Activated naive CD8-positive, alpha-beta T cell treated with anti-CD3 and anti-CD28 coated beads, Interleukin-2, amount 10 ng/mL, durations not matched to agents 7 days and 5 days (primary cell): ENCODE measurements around the gene APH1B. TPM values are rescaled to one million over a fixed set of nuclear protein-coding genes. Genes with fewer than 3 reads are reported as not detected.
"Not testable (repeated sequence)": the region's sequence is repeated elsewhere in the genome, so short reads cannot be mapped to it uniquely, and the experiment has no call there.

Source experiments
- ATAC-seq: fragments of 150-1000 bp; cut with Tn5 transposase; one replicate; pipeline ENCODE4 v1.10.0; 2021; ENCODE audit warnings: low read depth, moderate library complexity
- POLR2A ChIA-PET: fragments of 350-600 bp; sonication (Branson Sonifier 250); formaldehyde crosslinking; loops from one replicate; lab custom pipeline; 2021; ENCODE audit warnings: antibody characterized with exemption; lab: Charles Lee
- DNase-seq: peaks from one replicate; pipeline ENCODE4 v3.0.0; 2021
- H3K27ac Mint-ChIP-seq: one replicate; pipeline ENCODE4 v1.8.0; 2022; ENCODE audit warnings: mild to moderate bottlenecking, mixed read lengths
- H3K27me3 Mint-ChIP-seq: one replicate; pipeline ENCODE4 v1.8.0; 2022; ENCODE audit warnings: mild to moderate bottlenecking, moderate library complexity, mixed read lengths
- H3K36me3 Mint-ChIP-seq: one replicate; pipeline ENCODE4 v1.8.0; 2021; ENCODE audit warnings: mild to moderate bottlenecking, mixed read lengths
- H3K4me1 Mint-ChIP-seq: one replicate; pipeline ENCODE4 v1.8.0; 2021; ENCODE audit warnings: mixed read lengths
- H3K4me3 Mint-ChIP-seq: one replicate; pipeline ENCODE4 v1.8.0; 2022; ENCODE audit warnings: mild to moderate bottlenecking, moderate library complexity, mixed read lengths
- H3K9me3 Mint-ChIP-seq: one replicate; pipeline ENCODE4 v1.8.0; 2021; ENCODE audit warnings: mixed read lengths
- total RNA-seq, 2 experiments: library from RNA; stranded (reverse); gene quantifications; one replicate each; pipeline ENCODE4 v1.2.3, GENCODE V29; 2021

Gene APH1B
- 10 to 100 TPM; 17.9 to 19.1 TPM for total RNA-seq

DNA sequence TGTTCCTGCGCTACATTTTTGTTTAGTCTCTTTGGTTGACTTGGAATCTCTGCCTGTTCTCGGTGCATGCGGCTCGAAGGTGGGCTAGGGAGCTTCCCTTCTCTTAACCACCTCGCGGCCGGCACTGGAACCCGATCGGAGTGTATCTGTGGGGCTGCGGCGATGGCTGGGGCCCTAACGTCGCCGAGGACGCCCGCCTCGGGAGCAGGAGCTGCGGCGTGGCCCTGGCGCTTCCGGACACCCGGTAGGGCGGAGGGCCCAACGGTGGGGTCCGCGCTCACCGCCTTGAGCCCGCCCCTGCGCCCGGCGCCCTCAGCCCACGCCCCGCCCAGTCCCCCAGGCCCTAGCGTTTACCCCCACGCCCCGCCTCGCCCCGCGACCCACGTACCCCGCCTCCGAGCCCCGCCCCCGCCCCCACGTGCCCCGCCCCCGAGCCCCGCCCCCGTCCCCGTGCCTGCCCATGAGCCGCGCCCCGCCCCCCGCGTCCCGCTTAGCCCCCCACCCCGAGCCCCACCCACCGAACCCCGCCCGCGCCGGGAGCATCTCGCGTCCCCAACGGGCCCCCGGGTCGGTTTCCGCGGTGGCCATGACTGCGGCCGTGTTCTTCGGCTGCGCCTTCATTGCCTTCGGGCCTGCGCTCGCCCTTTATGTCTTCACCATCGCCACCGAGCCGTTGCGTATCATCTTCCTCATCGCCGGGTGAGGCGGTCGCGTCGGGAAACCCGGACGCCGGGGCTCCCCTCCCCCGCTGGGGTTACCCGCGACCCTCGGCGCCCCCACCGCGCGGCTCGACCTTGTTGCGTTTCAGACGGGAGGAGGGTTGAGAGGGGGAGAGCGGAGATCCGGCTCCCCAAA is at the start of gene APH1B:
Gene APH1B, plus strand, starts transcription at position 568 of the 855 bp plus-strand sequence. Its CDS starts 19 bp downstream, at position 587.
- Mint-ChIP-seq H3K4me1 (peaks cover 25% of the 10 kb centered on the region), H3K9me3 (no peaks in the 10 kb centered on the region), H3K36me3 (peaks cover 11% of the 10 kb centered on the region), H3K4me3 (peak within 1 kb of the TSS; percentile 88), H3K27me3 (no peaks in the 10 kb centered on the region), H3K27ac (peak within 1 kb of the TSS; percentile 86)
- ATAC-seq (peak; percentile 88), DNase-seq (peak; percentile 84)
- POLR2A ChIA-PET: interaction anchor here (0.7 to 1.2 kb wide), 7 partner anchors 38 to 319 kb away, joined by 3 to 9 read pairs (median 4); partner anchors contain the start of gene RPS27L

DNA sequence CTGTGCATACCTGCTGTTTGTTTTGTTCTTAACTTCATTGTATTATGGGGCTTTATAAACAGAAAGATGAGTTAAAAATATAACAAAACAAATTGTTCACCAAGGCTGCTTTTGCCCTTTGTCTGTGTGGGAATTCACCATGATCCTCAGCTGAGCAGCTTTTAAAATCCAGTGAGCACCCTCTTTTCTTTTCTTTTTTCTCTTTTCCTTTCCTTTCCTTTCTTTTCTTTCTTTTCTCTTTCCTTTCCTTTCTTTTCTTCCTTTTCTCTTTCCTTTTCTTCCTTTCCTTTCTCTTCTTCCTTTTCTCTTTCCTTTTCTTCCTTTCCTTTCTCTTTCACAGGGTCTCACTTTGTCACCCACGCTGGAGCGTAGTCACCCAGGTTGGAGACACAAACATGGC is 49.7 kb upstream of the APH1B start:
- DNase-seq (no peak), ATAC-seq (no peak)
- POLR2A ChIA-PET: interaction anchor here (2.3 kb wide), 1 partner anchor 71 kb away, joined by 7 read pairs; the partner anchor contains the start of gene RPS27L
- Mint-ChIP-seq H3K27ac (peak overlapping the region; percentile 77), H3K27me3 (no peaks in the 10 kb centered on the region), H3K4me1 (peaks cover 41% of the 10 kb centered on the region), H3K4me3 (peak overlapping the region; percentile 12), H3K36me3 (peaks cover 21% of the 10 kb centered on the region), H3K9me3 (no peaks in the 10 kb centered on the region)

GRCh38 chr15:63231206-63231605 is 46.2 kb upstream of the APH1B start:
- Mint-ChIP-seq H3K9me3 (no peaks in the 10 kb centered on the region), H3K27me3 (no peaks in the 10 kb centered on the region), H3K4me1 (peaks cover 56% of the 10 kb centered on the region), H3K36me3 (peaks cover 24% of the 10 kb centered on the region), H3K27ac (peak overlapping the region; percentile 73), H3K4me3 (no peak overlapping the region)
- POLR2A ChIA-PET: interaction anchor here (0.7 to 1.9 kb wide), 4 partner anchors 34 to 74 kb away, joined by 3 to 9 read pairs (median 5); partner anchors contain the start of gene RPS27L
- ATAC-seq (no peak), DNase-seq (no peak)

DNA sequence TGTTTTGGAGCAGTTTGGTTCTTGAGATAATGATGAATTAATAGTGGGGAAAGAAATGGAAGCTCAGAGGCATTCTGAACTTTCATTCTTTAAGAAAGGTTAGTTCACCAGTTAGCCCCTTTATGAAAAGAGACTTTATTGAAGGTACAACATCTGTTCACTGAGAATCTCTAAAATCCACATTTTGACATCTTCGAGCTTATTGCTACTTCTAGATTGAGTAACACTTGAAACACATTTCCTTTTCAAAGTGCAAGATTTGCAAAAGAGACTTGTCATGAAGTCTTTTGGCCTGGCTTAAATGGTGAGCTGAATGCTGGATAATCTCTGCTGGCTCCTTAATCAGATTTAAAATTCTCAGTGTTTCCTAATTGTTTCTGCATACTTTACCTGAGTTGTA is 45.7 kb upstream of the APH1B start:
- DNase-seq: no peak
- POLR2A ChIA-PET: interaction anchor here (0.8 to 1.9 kb wide), 4 partner anchors 34 to 272 kb away, joined by 3 to 9 read pairs (median 5); partner anchors contain the start of gene RPS27L
- H3K36me3 Mint-ChIP-seq: peaks cover 23% of the 10 kb centered on the region

DNA sequence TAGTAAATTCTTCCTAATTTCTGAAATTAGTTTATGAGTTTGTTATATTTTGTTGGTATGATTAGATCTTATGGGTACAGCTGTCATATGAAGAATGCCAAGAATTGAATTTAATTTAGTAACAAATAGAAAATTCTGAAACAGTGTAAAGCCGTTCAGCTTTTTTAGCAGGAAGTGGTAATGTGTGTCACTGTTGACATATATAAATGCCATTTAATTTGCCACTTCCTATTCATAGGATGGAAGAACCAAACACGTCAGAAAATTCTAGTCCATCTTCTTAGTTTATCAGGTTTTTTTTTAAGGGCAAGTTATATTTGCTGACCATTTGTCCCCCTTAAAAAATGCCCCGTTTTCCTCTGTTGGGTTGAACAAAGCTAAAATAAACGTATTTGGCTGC is 45.0 kb upstream of the APH1B start:
- Mint-ChIP-seq H3K4me1 (peaks cover 52% of the 10 kb centered on the region), H3K27ac (peak overlapping the region; percentile 78), H3K27me3 (no peaks in the 10 kb centered on the region), H3K9me3 (no peaks in the 10 kb centered on the region), H3K36me3 (peaks cover 25% of the 10 kb centered on the region), H3K4me3 (peak overlapping the region; percentile 68)
- POLR2A ChIA-PET: interaction anchor here (0.6 to 1.9 kb wide), 7 partner anchors 11 to 492 kb away, joined by 3 to 7 read pairs (median 3); no protein-coding TSS in a partner anchor
- peak; percentile 60 for ATAC-seq
- no peak for DNase-seq

More for the DNA sequence above, 45.7 kb upstream of the APH1B start:
- Mint-ChIP-seq H3K27ac (peak overlapping the region; percentile 73), H3K4me1 (peaks cover 52% of the 10 kb centered on the region), H3K9me3 (no peaks in the 10 kb centered on the region), H3K27me3 (no peaks in the 10 kb centered on the region), H3K4me3 (peak overlapping the region; percentile 41)
- ATAC-seq: no peak

GRCh38 chr15:63232943-63233342 is 44.5 kb upstream of the APH1B start:
- no peak overlapping the region for H3K4me3 Mint-ChIP-seq
- POLR2A ChIA-PET: interaction anchor here (0.6 to 1.8 kb wide), 6 partner anchors 10 to 493 kb away, joined by 3 to 7 read pairs (median 3); no protein-coding TSS in a partner anchor
- H3K36me3 Mint-ChIP-seq: peaks cover 25% of the 10 kb centered on the region
- H3K9me3 Mint-ChIP-seq: no peaks in the 10 kb centered on the region
- H3K27ac Mint-ChIP-seq: no peak overlapping the region
- no peaks in the 10 kb centered on the region for H3K27me3 Mint-ChIP-seq
- H3K4me1 Mint-ChIP-seq: peaks cover 50% of the 10 kb centered on the region
- DNase-seq (no peak), ATAC-seq (no peak)

DNA sequence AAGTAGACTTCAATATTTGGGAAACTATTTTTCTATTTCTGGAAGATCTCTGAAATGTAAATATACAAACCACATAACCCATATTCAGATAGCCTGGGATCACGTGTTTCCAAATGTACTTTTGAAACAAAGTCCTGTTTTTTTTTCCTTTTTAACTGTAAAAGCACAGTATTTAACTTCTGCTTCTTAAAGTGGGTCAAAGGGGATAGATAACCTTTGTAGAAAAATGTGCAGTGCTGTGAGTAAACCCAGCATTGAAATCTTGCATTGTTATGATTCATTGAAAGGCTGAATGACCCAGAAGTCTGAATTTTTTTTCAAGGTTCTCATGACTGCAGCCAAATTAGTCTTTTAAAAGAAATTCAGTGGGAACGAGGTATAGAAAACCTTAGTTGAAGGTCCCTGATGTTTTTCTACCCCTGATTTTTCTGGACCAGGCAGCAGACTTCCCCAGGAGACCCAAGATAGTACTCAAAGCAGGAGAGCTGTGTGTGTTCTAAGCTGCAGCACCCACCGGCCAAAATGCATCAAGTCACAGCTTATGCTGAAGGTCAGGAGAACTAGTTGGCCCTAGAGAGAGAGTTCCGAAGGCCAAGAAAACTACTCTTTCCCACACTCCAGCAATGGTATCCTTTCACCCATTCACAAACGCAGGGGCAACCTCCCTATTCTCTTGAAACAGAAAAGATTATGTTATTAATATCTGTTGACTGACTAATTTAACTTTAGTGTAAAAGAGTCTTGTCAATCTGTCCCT is 43.6 kb upstream of the APH1B start:
- POLR2A ChIA-PET: interaction anchor here (1.2 to 1.8 kb wide), 3 partner anchors 9 to 42 kb away, joined by 3 to 7 read pairs (median 3); no protein-coding TSS in a partner anchor
- H3K36me3 Mint-ChIP-seq: peaks cover 27% of the 10 kb centered on the region
- peaks cover 50% of the 10 kb centered on the region for H3K4me1 Mint-ChIP-seq
- no peaks in the 10 kb centered on the region for H3K27me3 Mint-ChIP-seq
- ATAC-seq: no peak
- no peak overlapping the region for H3K27ac Mint-ChIP-seq
- H3K4me3 Mint-ChIP-seq: no peak overlapping the region
- no peaks in the 10 kb centered on the region for H3K9me3 Mint-ChIP-seq
- DNase-seq: no peak

GRCh38 chr15:63234451-63234870 is 42.9 kb upstream of the APH1B start:
- no peaks in the 10 kb centered on the region for H3K27me3 Mint-ChIP-seq
- H3K4me3 Mint-ChIP-seq: no peak overlapping the region
- no peak overlapping the region for H3K27ac Mint-ChIP-seq
- ATAC-seq (no peak), DNase-seq (no peak)
- peaks cover 27% of the 10 kb centered on the region for H3K36me3 Mint-ChIP-seq
- H3K9me3 Mint-ChIP-seq: no peaks in the 10 kb centered on the region
- H3K4me1 Mint-ChIP-seq: peaks cover 52% of the 10 kb centered on the region
- POLR2A ChIA-PET: no interaction called here

DNA sequence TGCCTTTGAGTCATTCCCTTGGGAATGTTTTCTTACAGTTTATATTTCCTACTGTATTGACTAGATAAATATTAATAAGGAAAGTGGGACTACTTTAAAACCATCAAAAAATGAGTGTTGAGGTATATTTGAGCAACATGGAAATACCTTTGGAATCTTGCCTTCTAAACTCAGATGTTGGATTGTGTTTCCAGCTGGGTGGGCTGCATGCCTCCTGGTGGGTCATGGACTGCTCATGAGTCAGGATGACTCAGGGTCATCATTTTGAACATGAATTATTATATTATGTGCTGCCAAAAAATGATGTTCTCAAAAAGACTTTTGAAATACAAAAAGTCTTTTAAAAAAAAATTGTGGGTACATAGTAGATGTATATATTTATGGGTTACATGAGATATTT is 41.1 kb upstream of the APH1B start:
- H3K4me3 Mint-ChIP-seq: no peak overlapping the region
- peaks cover 29% of the 10 kb centered on the region for H3K36me3 Mint-ChIP-seq
- POLR2A ChIA-PET: no interaction called here

DNA sequence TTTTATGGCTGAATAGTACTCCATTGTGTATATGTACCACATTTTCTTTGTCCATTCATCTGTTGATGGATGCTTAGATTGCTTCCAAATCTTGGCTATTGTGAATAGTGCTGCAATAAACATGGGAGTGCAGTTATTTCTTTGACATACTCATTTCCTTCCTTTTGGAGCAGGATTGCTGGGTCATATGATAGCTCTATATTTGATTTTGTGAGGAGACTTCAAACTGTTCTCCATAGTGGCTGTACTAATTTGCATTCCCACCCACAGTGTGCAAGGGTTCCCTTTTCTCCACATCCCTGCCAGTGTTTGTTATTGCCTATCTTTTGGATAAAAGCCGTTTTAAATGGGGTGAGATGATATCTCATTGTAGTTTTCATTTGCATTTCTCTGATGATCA is 40.3 kb upstream of the APH1B start:
- H3K9me3 Mint-ChIP-seq, H3K27me3 Mint-ChIP-seq, DNase-seq, ATAC-seq, H3K4me3 Mint-ChIP-seq, H3K27ac Mint-ChIP-seq, POLR2A ChIA-PET: not testable (repeated sequence)
- Mint-ChIP-seq H3K4me1 (peaks cover 45% of the 10 kb centered on the region), H3K36me3 (peaks cover 33% of the 10 kb centered on the region)

More for the DNA sequence above, 41.1 kb upstream of the APH1B start:
- Mint-ChIP-seq H3K27me3 (no peaks in the 10 kb centered on the region), H3K4me1 (peaks cover 51% of the 10 kb centered on the region), H3K27ac (no peak overlapping the region), H3K9me3 (no peaks in the 10 kb centered on the region)
- no peak for DNase-seq
- no peak for ATAC-seq

DNA sequence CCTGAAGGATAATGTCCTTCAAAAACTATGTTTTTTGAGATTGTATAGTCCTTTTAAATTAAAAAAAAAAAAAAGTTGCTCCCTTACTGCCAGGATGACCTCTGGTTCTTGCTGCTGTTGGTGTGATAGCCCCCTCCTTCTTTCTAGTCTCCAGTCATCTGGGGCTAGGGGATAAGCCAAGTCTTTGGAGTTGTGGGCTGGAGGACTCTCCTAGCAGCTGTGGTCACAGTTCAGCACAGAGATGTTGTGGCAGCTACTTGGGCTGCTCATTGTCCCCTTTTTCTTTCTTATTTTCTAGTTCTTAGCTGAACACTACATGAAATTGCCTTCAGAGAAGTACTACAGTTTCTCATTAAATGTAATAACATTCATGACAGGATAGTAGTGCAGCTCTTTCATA is 39.2 kb upstream of the APH1B start:
- POLR2A ChIA-PET: interaction anchor here (0.7 to 1.3 kb wide), 4 partner anchors 45 to 249 kb away, joined by 3 to 4 read pairs (median 3); no protein-coding TSS in a partner anchor
- no peaks in the 10 kb centered on the region for H3K27me3 Mint-ChIP-seq

DNA sequence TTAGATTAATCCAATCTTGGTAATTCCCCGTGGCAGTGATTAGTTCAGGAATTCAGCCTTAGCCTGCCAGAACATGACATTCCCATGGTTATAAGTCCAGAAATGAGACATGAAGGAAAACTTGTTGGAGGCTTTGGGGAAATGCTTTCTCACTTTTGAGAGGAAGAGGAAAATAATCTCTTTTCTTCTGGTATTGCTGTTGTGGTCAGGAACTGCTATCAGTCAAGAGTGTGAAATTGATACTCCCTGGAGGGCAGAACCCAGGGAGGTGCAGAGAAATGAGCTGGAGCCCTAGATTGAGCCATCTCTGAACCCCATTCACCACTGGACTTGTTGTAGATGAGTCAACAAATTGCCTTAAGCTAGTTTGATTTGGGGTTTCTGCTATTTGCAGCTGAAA is 38.6 kb upstream of the APH1B start:
- POLR2A ChIA-PET: interaction anchor here (0.7 to 1.3 kb wide), 6 partner anchors 39 to 249 kb away, joined by 3 to 8 read pairs (median 3); no protein-coding TSS in a partner anchor
- H3K36me3 Mint-ChIP-seq: peaks cover 42% of the 10 kb centered on the region
- H3K4me3 Mint-ChIP-seq: peak overlapping the region; percentile 9

More for the DNA sequence above, 39.2 kb upstream of the APH1B start:
- Mint-ChIP-seq H3K4me1 (peaks cover 42% of the 10 kb centered on the region), H3K36me3 (peaks cover 37% of the 10 kb centered on the region), H3K4me3 (no peak overlapping the region), H3K27ac (peak overlapping the region; percentile 61), H3K9me3 (no peaks in the 10 kb centered on the region)
- no peak for ATAC-seq
- DNase-seq: no peak

More for the DNA sequence above, 38.6 kb upstream of the APH1B start:
- Mint-ChIP-seq H3K9me3 (peaks cover 1% of the 10 kb centered on the region), H3K27me3 (no peaks in the 10 kb centered on the region), H3K27ac (no peak overlapping the region), H3K4me1 (peaks cover 40% of the 10 kb centered on the region)
- DNase-seq: no peak
- peak; percentile 62 for ATAC-seq
